GM18867 (cell line): ENCODE data around the gene PAX8.

Experiments
- ATAC-seq: cut with Tn5 transposase; IDR thresholded peaks from one replicate; pipeline ENCODE4 v1.9.1; 2021; ENCODE audit warnings: mild to moderate bottlenecking, moderate library complexity; ENCODE audit not compliant: unreplicated experiment

Gene PAX8

GRCh38 chr2:113172721-113173541 is 105.8 kb downstream of the PAX8 start:
- ATAC-seq, result no peak

- ATAC-seq, result no peak
Measured at GRCh38 chr2:113171334-113172075, 107.2 kb downstream of the PAX8 start.

- ATAC-seq, result no peak
Measured at GRCh38 chr2:113169586-113169985, 109.1 kb downstream of the PAX8 start.

- no peak for ATAC-seq
Measured at GRCh38 chr2:113169002-113169530, 109.7 kb downstream of the PAX8 start.

- ATAC-seq, result no peak
Measured at GRCh38 chr2:113167962-113168340, 110.8 kb downstream of the PAX8 start.

GRCh38 chr2:113167115-113167932 is 111.4 kb downstream of the PAX8 start:
- ATAC-seq, result no peak

GRCh38 chr2:113166187-113166645 is 112.5 kb downstream of the PAX8 start:
- ATAC-seq, result no peak
